Measurements from ENCODE around the gene TTC16. TPM values are rescaled to one million over a fixed set of nuclear protein-coding genes. Genes with fewer than 3 reads are reported as not detected.

Gene TTC16
- total and polyA plus RNA-seq, 8 donors: 0.02 to 0.09 (median 0.03) TPM; not detected in 4

DNA sequence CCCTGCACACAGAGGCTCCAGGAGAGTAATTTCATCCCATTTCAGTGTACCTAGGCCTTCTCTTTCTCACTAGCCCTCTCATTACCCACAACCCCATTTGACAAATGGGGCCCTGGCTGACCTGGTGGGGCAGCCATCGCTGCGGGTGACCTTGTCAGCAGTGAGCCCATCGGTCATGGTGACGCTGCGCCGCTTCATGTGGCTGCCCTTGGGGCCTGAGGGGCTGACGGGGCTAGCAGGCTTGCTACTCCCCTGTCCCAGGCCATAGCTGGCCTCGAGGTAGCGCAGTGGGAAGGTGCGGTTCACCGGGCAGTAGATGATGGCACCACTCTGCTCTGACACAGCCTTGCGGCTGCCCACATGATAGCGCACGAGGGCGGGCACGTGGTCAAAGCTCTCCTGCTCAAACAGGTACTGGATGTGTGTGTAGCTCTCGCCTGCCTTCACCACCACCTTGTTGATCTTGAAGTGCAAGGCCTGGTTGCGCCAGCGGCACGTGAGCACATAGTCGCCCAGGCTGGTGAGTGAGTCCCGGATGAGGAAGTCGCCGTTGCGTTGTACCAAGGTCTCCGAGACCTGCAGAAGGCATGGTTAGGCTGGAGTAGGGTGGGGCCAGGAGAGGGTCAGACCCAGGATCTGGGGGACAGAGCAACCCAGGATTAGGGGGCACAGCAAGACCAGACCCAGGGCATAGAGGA, 33.4 kb downstream of the TTC16 start:
- Histone ChIP-seq H3K4me1 (no peaks in the 10 kb centered on the region), H3K27ac (no peak overlapping the region), H3K4me3 (no peak overlapping the region), H3K9me3 (no peaks in the 10 kb centered on the region), H3K36me3 (no peaks in the 10 kb centered on the region), H3K27me3 (peaks cover 0 to 7% (median 1%) of the 10 kb centered on the region in 4 donors)
- ATAC-seq (no peak), FAIRE-seq (no peak), DNase-seq (no peak)
- intact Hi-C loops (cut with DNase I): no loop called here
- TF ChIP-seq, protein P1, sequence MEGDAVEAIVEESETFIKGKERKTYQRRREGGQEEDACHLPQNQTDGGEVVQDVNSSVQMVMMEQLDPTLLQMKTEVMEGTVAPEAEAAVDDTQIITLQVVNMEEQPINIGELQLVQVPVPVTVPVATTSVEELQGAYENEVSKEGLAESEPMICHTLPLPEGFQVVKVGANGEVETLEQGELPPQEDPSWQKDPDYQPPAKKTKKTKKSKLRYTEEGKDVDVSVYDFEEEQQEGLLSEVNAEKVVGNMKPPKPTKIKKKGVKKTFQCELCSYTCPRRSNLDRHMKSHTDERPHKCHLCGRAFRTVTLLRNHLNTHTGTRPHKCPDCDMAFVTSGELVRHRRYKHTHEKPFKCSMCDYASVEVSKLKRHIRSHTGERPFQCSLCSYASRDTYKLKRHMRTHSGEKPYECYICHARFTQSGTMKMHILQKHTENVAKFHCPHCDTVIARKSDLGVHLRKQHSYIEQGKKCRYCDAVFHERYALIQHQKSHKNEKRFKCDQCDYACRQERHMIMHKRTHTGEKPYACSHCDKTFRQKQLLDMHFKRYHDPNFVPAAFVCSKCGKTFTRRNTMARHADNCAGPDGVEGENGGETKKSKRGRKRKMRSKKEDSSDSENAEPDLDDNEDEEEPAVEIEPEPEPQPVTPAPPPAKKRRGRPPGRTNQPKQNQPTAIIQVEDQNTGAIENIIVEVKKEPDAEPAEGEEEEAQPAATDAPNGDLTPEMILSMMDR (IDR thresholded peaks at IDR 0.05): no peak
- WGBS, 2 donors: 83 to 89% methylated on average over 26 of the region's 26 CpGs

GRCh38 chr9:127751269-127752054, 35.6 kb downstream of the TTC16 start:
- no peaks in the 10 kb centered on the region for H3K9me3 ChIP-seq
- no peak for DNase-seq
- H3K4me3 ChIP-seq: no peak overlapping the region
- peak in 3 of 4 donors; percentile 49 to 81 (median 72) for ATAC-seq
- 17 to 19% methylated on average over 10 of the region's 10 CpGs for WGBS, 2 donors
- no peaks in the 10 kb centered on the region for H3K36me3 ChIP-seq
- H3K27me3 ChIP-seq: peaks cover 0 to 9% (median 3%) of the 10 kb centered on the region in 4 donors
- intact Hi-C loops (cut with DNase I): no loop called here
- no peak overlapping the region for H3K27ac ChIP-seq
- TF ChIP-seq, protein P1 (IDR thresholded peaks at IDR 0.05): no peak
- no peaks in the 10 kb centered on the region for H3K4me1 ChIP-seq
- FAIRE-seq: no peak

- H3K9me3 ChIP-seq: no peaks in the 10 kb centered on the region
- DNase-seq: no peak
- WGBS, 2 donors: 73 to 81% methylated on average over 8 of the region's 8 CpGs
- H3K27ac ChIP-seq: no peak overlapping the region
- no peak for ATAC-seq
- H3K27me3 ChIP-seq: peaks cover 0 to 9% (median 3%) of the 10 kb centered on the region in 4 donors
- H3K4me1 ChIP-seq: no peaks in the 10 kb centered on the region
- FAIRE-seq: no peak
- no peak overlapping the region for H3K4me3 ChIP-seq
- no peaks in the 10 kb centered on the region for H3K36me3 ChIP-seq
- intact Hi-C loops (cut with DNase I): no loop called here
- TF ChIP-seq, protein P1 (IDR thresholded peaks at IDR 0.05): no peak
These were observed 37.3 kb downstream of the TTC16 start for GRCh38 chr9:127753148-127753547.

DNA sequence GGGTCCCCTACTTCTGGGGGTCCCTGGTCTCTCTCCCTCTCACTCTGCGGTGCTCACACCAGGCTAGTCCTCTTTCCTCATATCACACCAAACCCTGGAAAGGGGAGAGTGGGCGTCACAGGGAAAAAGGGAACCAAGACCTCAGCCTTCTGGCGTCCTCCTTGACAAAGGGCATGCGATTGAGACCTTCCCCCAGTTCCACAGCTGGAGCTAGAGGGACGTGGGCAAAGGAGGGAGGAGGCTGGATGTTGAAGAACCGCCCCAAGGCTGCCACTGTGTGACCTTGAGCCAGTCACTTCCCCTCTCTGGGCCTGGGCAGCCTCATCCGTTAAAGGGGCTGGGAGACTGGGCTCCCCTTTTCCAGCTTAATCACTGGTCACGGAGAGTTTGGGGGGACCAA, 37.7 kb downstream of the TTC16 start:
- no peak for ATAC-seq
- no peak for FAIRE-seq
- 58 to 61% methylated on average over 7 to 8 of the region's 8 CpGs for WGBS, 2 donors

More for the DNA sequence above, 37.7 kb downstream of the TTC16 start:
- peaks cover 0 to 9% (median 3%) of the 10 kb centered on the region in 4 donors for H3K27me3 ChIP-seq
- no peak overlapping the region for H3K27ac ChIP-seq
- H3K4me3 ChIP-seq: no peak overlapping the region
- no peak for DNase-seq
- H3K9me3 ChIP-seq: no peaks in the 10 kb centered on the region
- H3K4me1 ChIP-seq: no peaks in the 10 kb centered on the region
- TF ChIP-seq, protein P1 (IDR thresholded peaks at IDR 0.05): no peak
- intact Hi-C loops (cut with DNase I): no loop called here
- H3K36me3 ChIP-seq: no peaks in the 10 kb centered on the region
